Transverse colon (tissue), 4 donors: ENCODE results near the gene FURIN. TPM values are rescaled to one million over a fixed set of nuclear protein-coding genes. Genes with fewer than 3 reads are reported as not detected.
"Not testable (repeated sequence)": the region's sequence is repeated elsewhere in the genome, so short reads cannot be mapped to it uniquely, and the experiment has no call there.

Experiments
- DNase-seq: peaks from one replicate; pipeline ENCODE4 v3.0.0-alpha.2; 2019
- H3K27ac ChIP-seq, 4 donors: fragments of 200-600 bp; sonication (generic); 2 replicates each; pipeline ENCODE4 v1.5.1; 2016 to 2018; ENCODE audit warnings: inconsistent platforms in 4 of 4
- H3K27me3 ChIP-seq: fragments of 200-600 bp; sonication (generic); 2 replicates; pipeline ENCODE4 v1.5.1; 2017; ENCODE audit warnings: inconsistent platforms
- H3K36me3 ChIP-seq, 4 donors: fragments of 200-600 bp; sonication (generic); 2 replicates each; pipeline ENCODE4 v1.5.1; 2017 to 2019; ENCODE audit warnings: inconsistent platforms in 4 of 4
- H3K4me1 ChIP-seq, 4 donors: fragments of 200-600 bp; sonication (generic); 2 replicates each; pipeline ENCODE4 v1.5.1; 2017 to 2020; ENCODE audit warnings: inconsistent platforms in 4 of 4
- H3K4me3 ChIP-seq, 4 donors: fragments of 200-600 bp; sonication (generic); 1 replicate in 1 of 4; 2 replicates in 3 of 4; pipeline versions ENCODE4 v1.5.1 to v1.6.1; 2017 to 2019; ENCODE audit warnings: inconsistent platforms in 4 of 4
- H3K9me3 ChIP-seq, 2 donors: fragments of 200-600 bp; sonication (generic); 2 replicates each; pipeline ENCODE4 v1.5.1; 2017 to 2019; ENCODE audit warnings: inconsistent platforms in 2 of 2
- CTCF ChIP-seq, 5 experiments: fragments of 200-600 bp in 3 of 5; fragments of 450-650 bp in 2 of 5; sonication (generic) in 3 of 5; IDR thresholded peaks; 1 replicate in 2 of 5; 2 replicates in 3 of 5; pipeline ENCODE4 v1.5.1; 2016 to 2017; ENCODE audit warnings: antibody characterized with exemption in 5 of 5, inconsistent platforms in 3 of 5, mild to moderate bottlenecking in 2 of 5, moderate library complexity in 1 of 5
- EP300 ChIP-seq: sonication (generic); formaldehyde crosslinking; IDR thresholded peaks from one replicate; pipeline ENCODE4 v1.6.1; 2017; ENCODE audit warnings: antibody characterized with exemption, low read depth
- POLR2A ChIP-seq: fragments of 450-650 bp; IDR thresholded peaks from one replicate; pipeline ENCODE4 v1.6.1; 2016; ENCODE audit warnings: antibody characterized with exemption, mild to moderate bottlenecking, moderate library complexity
- POLR2AphosphoS5 ChIP-seq, 3 donors: sonication (generic); formaldehyde crosslinking; IDR thresholded peaks; one replicate each; pipeline ENCODE4 v1.6.1; 2016; ENCODE audit warnings: antibody characterized with exemption in 3 of 3
- WGBS, 2 donors: methylation state at CpG; one replicate each; pipeline ENCODE4 v1.1.5; 2018; ENCODE audit warnings: low coverage in 1 of 2; 5-methylcytosine and 5-hydroxymethylcytosine counted together
- in situ Hi-C, 4 donors: fragments of 200-750 bp; cut with MboI; loops; one replicate each; pipeline versions ENCODE4 v1.15.0 to v1.15.1; 2017; ENCODE audit warnings: low sequenced_read_pairs in 3 of 4, low pct_ligation_motif_present in 1 of 4, low pct_unique_long_range_greater_than_20kb in 1 of 4
- intact Hi-C: fragments of 100-400 bp; cut with DNase I; formaldehyde crosslinking; loops from one replicate; pipeline ENCODE4 v1.15.1; 2023; ENCODE audit warnings: low total_unique reads
- total RNA-seq, 4 donors: library from RNA; depleted of rRNA; stranded (reverse); fragments of >200 nt; gene quantifications; one replicate each; pipeline ENCODE4 v1.1.0, GENCODE V29; 2016

FURIN gene
- total RNA-seq, 4 donors from 2014 or later, result 64.6 to 109 (median 80.6) TPM

- Histone ChIP-seq H3K27ac (no peak overlapping the region), H3K36me3 (peaks cover 1 to 34% (median 17%) of the 10 kb centered on the region in 4 donors), H3K27me3 (no peaks in the 10 kb centered on the region), H3K4me1 (peaks cover 13 to 19% (median 18%) of the 10 kb centered on the region in 4 donors), H3K4me3 (no peak overlapping the region), H3K9me3 (no peaks in the 10 kb centered on the region)
- in situ Hi-C loops, result no loop called here
- intact Hi-C loops, result no loop called here
- WGBS, 2 donors, result 98 to 100% methylated on average over 2 to 8 of the region's 11 CpGs
- no peak for DNase-seq
- TF ChIP-seq EP300, result no peak
- no peak for TF ChIP-seq POLR2A
- TF ChIP-seq POLR2AphosphoS5 (IDR thresholded peaks at IDR 0.05), result no peak
- no peak for TF ChIP-seq CTCF (IDR thresholded peaks at IDR 0.05)
Observed at GRCh38 chr15:90906181-90906849, 37.9 kb downstream of the FURIN start.

GRCh38 chr15:90907051-90907660, 38.8 kb downstream of the FURIN start:
- H3K9me3 ChIP-seq, result no peaks in the 10 kb centered on the region
- no peak for DNase-seq
- in situ Hi-C loops, result no loop called here
- no peak overlapping the region for H3K4me3 ChIP-seq
- no peak overlapping the region for H3K27ac ChIP-seq
- TF ChIP-seq CTCF (IDR thresholded peaks at IDR 0.05) (no peak), POLR2AphosphoS5 (IDR thresholded peaks at IDR 0.05) (no peak), POLR2A (no peak), EP300 (no peak)
- peaks cover 1 to 42% (median 22%) of the 10 kb centered on the region in 4 donors for H3K36me3 ChIP-seq
- peaks cover 8 to 15% (median 12%) of the 10 kb centered on the region in 4 donors for H3K4me1 ChIP-seq
- H3K27me3 ChIP-seq, result no peaks in the 10 kb centered on the region
- 85% methylated on average over 14 of the region's 15 CpGs; no CpG with 5 or more reads in 1 of the 2 donors for WGBS, 2 donors
- intact Hi-C loops, result no loop called here

- no peak overlapping the region for H3K27ac ChIP-seq
- H3K27me3 ChIP-seq, result no peaks in the 10 kb centered on the region
- WGBS, 2 donors, result 81 to 85% methylated on average over 3 to 9 of the region's 9 CpGs
- TF ChIP-seq POLR2AphosphoS5 (IDR thresholded peaks at IDR 0.05) (no peak), EP300 (no peak), POLR2A (no peak), CTCF (IDR thresholded peaks at IDR 0.05) (no peak)
- peaks cover 8 to 15% (median 12%) of the 10 kb centered on the region in 4 donors for H3K4me1 ChIP-seq
- no peaks in the 10 kb centered on the region for H3K9me3 ChIP-seq
- intact Hi-C loops (no loop called here), in situ Hi-C loops (no loop called here)
- H3K36me3 ChIP-seq, result peaks cover 1 to 50% (median 26%) of the 10 kb centered on the region in 4 donors
- H3K4me3 ChIP-seq, result no peak overlapping the region
- DNase-seq, result no peak
Observed at GRCh38 chr15:90907838-90908507, 39.6 kb downstream of the FURIN start.

GRCh38 chr15:90909449-90909848, 41.1 kb downstream of the FURIN start:
- DNase-seq, H3K4me1 ChIP-seq, H3K27ac ChIP-seq, H3K27me3 ChIP-seq, intact Hi-C loops, H3K9me3 ChIP-seq, H3K4me3 ChIP-seq, in situ Hi-C loops: not testable (repeated sequence)
- WGBS, 2 donors, result 90% methylated on average over 11 of the region's 11 CpGs; no CpG with 5 or more reads in 1 of the 2 donors
- peaks cover 1 to 65% (median 33%) of the 10 kb centered on the region in 4 donors for H3K36me3 ChIP-seq
